ENCODE results near the gene GPATCH2. TPM values are rescaled to one million over a fixed set of nuclear protein-coding genes. Genes with fewer than 3 reads are reported as not detected.

Gene GPATCH2
- total RNA-seq, 2 experiments from 2014 or later = 9.2 to 9.6 TPM

DNA sequence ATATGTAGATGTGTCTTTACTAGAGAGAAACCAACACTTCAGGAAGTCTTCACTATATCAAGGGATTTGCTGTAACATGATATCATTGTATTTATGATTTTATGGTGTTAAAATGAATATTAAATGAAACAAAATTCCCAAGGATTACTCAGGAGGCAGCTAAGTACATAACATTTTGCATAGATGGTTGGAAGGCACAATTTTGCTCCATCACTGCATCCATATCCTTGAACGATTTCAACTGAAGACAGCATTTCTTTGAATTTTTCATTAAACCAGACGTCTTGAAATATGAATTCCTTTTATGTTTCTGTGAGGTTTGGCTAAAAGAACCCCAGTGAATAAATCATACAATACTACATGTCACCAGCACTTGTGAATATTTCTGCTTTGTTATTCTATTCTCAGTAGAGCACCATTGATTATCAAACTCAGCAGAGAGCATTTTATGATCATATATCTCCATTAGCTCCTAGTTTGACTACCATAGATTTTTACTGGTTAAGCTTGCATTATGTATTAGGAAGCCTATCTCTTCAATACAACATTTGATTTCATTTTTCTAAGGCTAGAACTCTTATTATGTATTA is 37.6 kb upstream of the GPATCH2 start:
- H3K4me3 Mint-ChIP-seq = no peak overlapping the region
- ATAC-seq (ENCODE audit: poor library complexity) (no peak), DNase-seq (no peak)
- Histone ChIP-seq H3K4me1 (ENCODE audit: insufficient read depth, low read length) (no peaks in the 10 kb centered on the region), H3K4me3 (ENCODE audit: low read length) (no peak overlapping the region), H3K36me3 (ENCODE audit: insufficient read depth, low read length) (no peaks in the 10 kb centered on the region), H3K9me3 (ENCODE audit: control insufficient read depth in 1 of 2, insufficient read depth in 1 of 2, low read length in 2 of 2) (no peaks in the 10 kb centered on the region), H3K27me3 (ENCODE audit: control insufficient read depth in 1 of 2, insufficient read depth in 2 of 2, low read length in 2 of 2) (no peaks in the 10 kb centered on the region), H3K27ac (ENCODE audit: low read depth in 1 of 2, low read length in 2 of 2) (no peak overlapping the region)
- ChIA-PET CTCF (no interaction called here), POLR2A (no interaction called here)
- H3K4me1 Mint-ChIP-seq (ENCODE audit: low read depth) = no peaks in the 10 kb centered on the region
- TF ChIP-seq, protein P1, sequence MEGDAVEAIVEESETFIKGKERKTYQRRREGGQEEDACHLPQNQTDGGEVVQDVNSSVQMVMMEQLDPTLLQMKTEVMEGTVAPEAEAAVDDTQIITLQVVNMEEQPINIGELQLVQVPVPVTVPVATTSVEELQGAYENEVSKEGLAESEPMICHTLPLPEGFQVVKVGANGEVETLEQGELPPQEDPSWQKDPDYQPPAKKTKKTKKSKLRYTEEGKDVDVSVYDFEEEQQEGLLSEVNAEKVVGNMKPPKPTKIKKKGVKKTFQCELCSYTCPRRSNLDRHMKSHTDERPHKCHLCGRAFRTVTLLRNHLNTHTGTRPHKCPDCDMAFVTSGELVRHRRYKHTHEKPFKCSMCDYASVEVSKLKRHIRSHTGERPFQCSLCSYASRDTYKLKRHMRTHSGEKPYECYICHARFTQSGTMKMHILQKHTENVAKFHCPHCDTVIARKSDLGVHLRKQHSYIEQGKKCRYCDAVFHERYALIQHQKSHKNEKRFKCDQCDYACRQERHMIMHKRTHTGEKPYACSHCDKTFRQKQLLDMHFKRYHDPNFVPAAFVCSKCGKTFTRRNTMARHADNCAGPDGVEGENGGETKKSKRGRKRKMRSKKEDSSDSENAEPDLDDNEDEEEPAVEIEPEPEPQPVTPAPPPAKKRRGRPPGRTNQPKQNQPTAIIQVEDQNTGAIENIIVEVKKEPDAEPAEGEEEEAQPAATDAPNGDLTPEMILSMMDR (IDR thresholded peaks at IDR 0.05) = no peak
- H3K27ac Mint-ChIP-seq = no peak overlapping the region
- peaks cover 15% of the 10 kb centered on the region for H3K27me3 Mint-ChIP-seq
- H3K9me3 Mint-ChIP-seq = no peaks in the 10 kb centered on the region
- intact Hi-C loops (cut with DNase I, micrococcal nuclease) = no loop called here
- H3K36me3 Mint-ChIP-seq (ENCODE audit: low read depth) = no peaks in the 10 kb centered on the region

DNA sequence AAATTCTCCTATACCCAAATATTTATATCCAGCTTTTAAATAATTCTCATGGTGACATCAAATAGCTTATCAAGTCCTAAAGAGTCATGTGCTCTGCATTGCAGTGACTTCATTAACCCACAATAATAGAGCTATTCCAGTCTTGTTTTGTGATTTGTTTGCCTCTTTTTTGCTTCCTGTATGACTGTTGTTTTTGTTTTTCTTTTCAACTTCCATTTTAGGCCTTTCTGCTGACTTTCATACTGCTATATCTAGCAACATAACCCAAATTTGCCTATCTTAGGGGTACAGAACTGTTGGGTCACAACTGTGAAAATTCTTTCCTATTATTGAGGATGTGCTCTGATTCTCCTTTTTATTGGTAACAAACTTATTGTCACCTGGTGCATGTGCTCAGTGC is 30.5 kb upstream of the GPATCH2 start:
- Histone ChIP-seq H3K27ac (ENCODE audit: low read depth in 1 of 2, low read length in 2 of 2) (no peak overlapping the region), H3K4me1 (ENCODE audit: insufficient read depth, low read length) (no peaks in the 10 kb centered on the region), H3K4me3 (ENCODE audit: low read length) (no peak overlapping the region), H3K36me3 (ENCODE audit: insufficient read depth, low read length) (no peaks in the 10 kb centered on the region), H3K27me3 (ENCODE audit: control insufficient read depth in 1 of 2, insufficient read depth in 2 of 2, low read length in 2 of 2) (no peaks in the 10 kb centered on the region), H3K9me3 (ENCODE audit: control insufficient read depth in 1 of 2, insufficient read depth in 1 of 2, low read length in 2 of 2) (no peaks in the 10 kb centered on the region)
- Mint-ChIP-seq H3K36me3 (ENCODE audit: low read depth) (no peaks in the 10 kb centered on the region), H3K9me3 (peaks cover 2% of the 10 kb centered on the region), H3K4me3 (no peak overlapping the region), H3K27me3 (peaks cover 6% of the 10 kb centered on the region), H3K27ac (no peak overlapping the region), H3K4me1 (ENCODE audit: low read depth) (no peaks in the 10 kb centered on the region)
- ATAC-seq (ENCODE audit: poor library complexity) (no peak), DNase-seq (no peak)
- TF ChIP-seq, protein P1 (IDR thresholded peaks at IDR 0.05) = no peak
- CTCF ChIA-PET = interaction anchor here (1.4 kb wide), 1 partner anchor 8 kb away, joined by 4 read pairs; no protein-coding TSS in a partner anchor
- intact Hi-C loops (cut with DNase I, micrococcal nuclease) = no loop called here
- POLR2A ChIA-PET = no interaction called here

DNA sequence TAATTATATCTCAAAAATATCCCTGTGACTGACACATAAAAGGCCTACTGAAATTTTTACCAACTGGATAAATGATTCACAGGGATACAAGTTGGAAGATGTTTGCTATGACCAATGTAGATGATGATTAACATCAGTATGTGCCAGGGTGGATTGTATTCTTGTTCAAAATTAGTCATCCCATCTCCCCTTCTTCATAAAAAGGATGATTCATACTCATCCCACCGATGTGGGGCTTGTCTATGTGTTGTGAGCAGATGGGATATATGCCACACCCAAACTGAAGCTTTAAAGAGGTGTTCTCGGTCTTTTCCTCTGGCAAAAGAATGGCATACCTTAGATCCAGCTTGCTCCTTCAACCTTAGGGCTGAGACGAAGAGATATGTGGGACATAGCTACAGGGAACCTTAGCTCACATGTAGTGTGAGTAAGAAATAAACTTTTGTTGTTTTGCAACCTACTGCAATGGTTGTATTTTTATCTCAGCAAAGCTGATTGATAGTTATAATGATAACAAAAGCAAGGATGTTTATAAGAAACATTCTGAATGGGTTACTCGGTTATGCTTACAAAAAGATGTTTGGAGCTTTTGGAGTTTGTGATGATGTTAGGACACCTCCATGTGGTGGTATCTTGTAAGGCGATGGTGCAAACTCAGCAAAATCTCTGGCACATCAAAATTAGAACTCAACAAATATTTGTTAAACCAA is 29.6 kb upstream of the GPATCH2 start:
- TF ChIP-seq, protein P1 (IDR thresholded peaks at IDR 0.05) = no peak
- Histone ChIP-seq H3K4me1 (ENCODE audit: insufficient read depth, low read length) (no peaks in the 10 kb centered on the region), H3K4me3 (ENCODE audit: low read length) (no peak overlapping the region), H3K36me3 (ENCODE audit: insufficient read depth, low read length) (no peaks in the 10 kb centered on the region), H3K27me3 (ENCODE audit: control insufficient read depth in 1 of 2, insufficient read depth in 2 of 2, low read length in 2 of 2) (no peaks in the 10 kb centered on the region), H3K27ac (ENCODE audit: low read depth in 1 of 2, low read length in 2 of 2) (no peak overlapping the region), H3K9me3 (ENCODE audit: control insufficient read depth in 1 of 2, insufficient read depth in 1 of 2, low read length in 2 of 2) (no peaks in the 10 kb centered on the region)
- DNase-seq (peak in 2 of 14 experiments; percentile 10 to 15), ATAC-seq (ENCODE audit: poor library complexity) (no peak)
- H3K4me1 Mint-ChIP-seq (ENCODE audit: low read depth) = no peaks in the 10 kb centered on the region
- ChIA-PET POLR2A (no interaction called here), CTCF (interaction anchor here (0.8 to 1.4 kb wide), 2 partner anchors 9 to 77 kb away, joined by 3 to 4 read pairs; no protein-coding TSS in a partner anchor)
- H3K9me3 Mint-ChIP-seq = peaks cover 2% of the 10 kb centered on the region
- H3K27ac Mint-ChIP-seq = no peak overlapping the region
- H3K4me3 Mint-ChIP-seq = no peak overlapping the region
- no peaks in the 10 kb centered on the region for H3K36me3 Mint-ChIP-seq (ENCODE audit: low read depth)
- H3K27me3 Mint-ChIP-seq = peaks cover 8% of the 10 kb centered on the region
- intact Hi-C loops (cut with DNase I, micrococcal nuclease) = no loop called here
